HepG2 (cell line): ENCODE measurements around the gene NAIF1. TPM values are rescaled to one million over a fixed set of nuclear protein-coding genes. Genes with fewer than 3 reads are reported as not detected.

Experiments
- AGO1 ChIP-seq: fragments of 200-400 bp; formaldehyde crosslinking; IDR thresholded peaks from 2 replicates; pipeline ENCODE4 v1.6.1; 2017; ENCODE audit warnings: mild to moderate bottlenecking, low read depth, low read length, moderate library complexity; ENCODE audit not compliant: poor library complexity, severe bottlenecking
- AHR ChIP-seq: IDR thresholded peaks from 2 replicates; pipeline ENCODE4 v1.6.1; 2018; ENCODE audit warnings: missing genetic modification reagents, missing compliant biosample characterization
- ATF2 ChIP-seq: sonication (generic); formaldehyde crosslinking; IDR thresholded peaks from 2 replicates; pipeline ENCODE4 v1.4.0; 2020; ENCODE audit warnings: missing genetic modification reagents
- FLYWCH1 ChIP-seq: sonication (generic); formaldehyde crosslinking; IDR thresholded peaks from 2 replicates; pipeline ENCODE4 v1.8.1; 2023; ENCODE audit warnings: mild to moderate bottlenecking, missing genetic modification reagents
- FOXP4 ChIP-seq: sonication (generic); formaldehyde crosslinking; IDR thresholded peaks from 2 replicates; pipeline ENCODE4 v1.4.0; 2020; ENCODE audit warnings: missing genetic modification reagents
- HNRNPL ChIP-seq: fragments of 200-400 bp; formaldehyde crosslinking; IDR thresholded peaks from 2 replicates; pipeline ENCODE4 v1.6.1; 2017; ENCODE audit warnings: mild to moderate bottlenecking, low read depth, low read length
- IKZF4 ChIP-seq: sonication (generic); formaldehyde crosslinking; IDR thresholded peaks from 2 replicates; pipeline ENCODE4 v1.5.1; 2020; ENCODE audit warnings: borderline replicate concordance, mild to moderate bottlenecking, low read depth, missing genetic modification reagents; ENCODE audit errors: not compliant biosample characterization
- JARID2 ChIP-seq: sonication (generic); formaldehyde crosslinking; IDR thresholded peaks from 2 replicates; pipeline ENCODE4 v1.8.1; 2023; ENCODE audit warnings: missing genetic modification reagents, inconsistent platforms; ENCODE audit not compliant: insufficient replicate concordance
- KMT2A ChIP-seq: sonication (generic); formaldehyde crosslinking; IDR thresholded peaks from 2 replicates; pipeline ENCODE4 v1.4.0; 2020; ENCODE audit warnings: missing genetic modification reagents
- MXI1 ChIP-seq: IDR thresholded peaks from 3 replicates; pipeline ENCODE4 v1.6.1; 2012; ENCODE audit warnings: low read depth, low read length, inconsistent platforms, borderline replicate concordance
- NFIB ChIP-seq: sonication (generic); formaldehyde crosslinking; IDR thresholded peaks from 2 replicates; pipeline ENCODE4 v1.9.0; 2021; ENCODE audit warnings: missing genetic modification reagents, mild to moderate bottlenecking, borderline replicate concordance
- SKIL ChIP-seq: sonication (generic); formaldehyde crosslinking; IDR thresholded peaks from 2 replicates; pipeline ENCODE4 v1.8.0; 2022; ENCODE audit warnings: missing genetic modification reagents, mild to moderate bottlenecking, moderate library complexity, borderline replicate concordance
- ZMYM2 ChIP-seq: sonication (generic); formaldehyde crosslinking; IDR thresholded peaks from 2 replicates; pipeline ENCODE4 v1.8.0; 2022; ENCODE audit warnings: mild to moderate bottlenecking, missing genetic modification reagents
- ZNF235 ChIP-seq: sonication (generic); formaldehyde crosslinking; IDR thresholded peaks from 2 replicates; pipeline ENCODE4 v1.8.1; 2023; ENCODE audit warnings: mild to moderate bottlenecking, missing genetic modification reagents, borderline replicate concordance
- ZNF280D ChIP-seq: sonication (generic); formaldehyde crosslinking; IDR thresholded peaks from 2 replicates; pipeline ENCODE4 v1.5.1; 2020; ENCODE audit warnings: mild to moderate bottlenecking, missing genetic modification reagents
- ZNF329 ChIP-seq: sonication (generic); formaldehyde crosslinking; IDR thresholded peaks from 2 replicates; pipeline ENCODE4 v1.9.0; 2021; ENCODE audit warnings: low read depth, mild to moderate bottlenecking, missing genetic modification reagents
- ZNF383 ChIP-seq: sonication (generic); formaldehyde crosslinking; IDR thresholded peaks from 2 replicates; pipeline ENCODE4 v1.4.0; 2020; ENCODE audit warnings: missing genetic modification reagents, mild to moderate bottlenecking, borderline replicate concordance
- ZNF616 ChIP-seq: sonication (generic); formaldehyde crosslinking; IDR thresholded peaks from 2 replicates; pipeline ENCODE4 v1.5.0; 2020; ENCODE audit warnings: low read depth, mild to moderate bottlenecking, missing genetic modification reagents
- ZNF747 ChIP-seq: sonication (generic); formaldehyde crosslinking; IDR thresholded peaks from 2 replicates; pipeline ENCODE4 v1.8.1; 2023; ENCODE audit warnings: missing genetic modification reagents, mild to moderate bottlenecking, borderline replicate concordance
- ZNF83 ChIP-seq: sonication (generic); formaldehyde crosslinking; IDR thresholded peaks from 2 replicates; pipeline ENCODE4 v1.4.0; 2020; ENCODE audit warnings: missing genetic modification reagents, mild to moderate bottlenecking, borderline replicate concordance
- polyA plus RNA-seq, 8 experiments: library from polyadenylated mRNA; depleted of rRNA in 3 of 8; stranded (reverse) in 7 of 8; unstranded in 1 of 8; fragments of >200 nt; fragmentation: Illumina TruSeq in 4 of 8; extraction: Trizol in 4 of 8; gene quantifications; 2 replicates each; pipeline versions ENCODE4 v1.2.1 to v1.2.3, GENCODE V29; 2011 to 2016; ENCODE audit warnings: low read depth in 4 of 8, missing spikeins in 1 of 8, mixed read lengths in 1 of 8; ENCODE audit not compliant: insufficient read depth in 1 of 8
- total RNA-seq, 5 experiments: library from RNA; depleted of rRNA; stranded (reverse); fragments of >200 nt; fragmentation: Illumina TruSeq; extraction: Trizol; gene quantifications; 2 replicates each; pipeline ENCODE4 v1.2.3, GENCODE V29; 2016; ENCODE audit warnings: low read depth in 1 of 5

Gene NAIF1
- total and polyA plus RNA-seq, 2 of the 13 experiments (the other 11 are each of a cell fraction or from before 2014, with no cell fraction given) = 6.0 to 6.9 TPM

GRCh38 chr9:128056887-128057723, 10.0 kb downstream of the NAIF1 start (continued):
- TF ChIP-seq NFIB (CRISPR knock-in tag) = no peak
- 0 out of 2 replicates have a peak, but pooled peaks have one; percentile 19 for TF ChIP-seq KMT2A (CRISPR knock-in tag)
- no peak for TF ChIP-seq SKIL
- no peak for TF ChIP-seq ZNF616 (CRISPR knock-in tag)
- peak; percentile 13; the same call in 1 of the 2 replicates for TF ChIP-seq FOXP4
- no peak for TF ChIP-seq AHR (CRISPR knock-in tag)
- TF ChIP-seq JARID2 = no peak
- TF ChIP-seq ZNF83 (CRISPR knock-in tag) = no peak
- no peak for TF ChIP-seq HNRNPL
- no peak for TF ChIP-seq ATF2 (CRISPR knock-in tag)
- no peak for TF ChIP-seq ZNF383 (CRISPR knock-in tag)
- TF ChIP-seq ZNF280D = peak; percentile 56; the same call in 1 of the 2 replicates
- 0 out of 2 replicates have a peak, but pooled peaks have one; percentile 21 for TF ChIP-seq ZMYM2 (CRISPR knock-in tag)
- TF ChIP-seq AGO1 = no peak
- no peak for TF ChIP-seq ZNF747 (CRISPR knock-in tag)
- TF ChIP-seq FLYWCH1 (CRISPR knock-in tag) = no peak
- TF ChIP-seq IKZF4 (CRISPR knock-in tag) = no peak
- no peak for TF ChIP-seq MXI1
- TF ChIP-seq ZNF235 = no peak
- TF ChIP-seq ZNF329 (CRISPR knock-in tag) = no peak
